ENCODE measurements around the gene SLC39A13.

Gene SLC39A13

GRCh38 chr11:47406896-47407745 lies 1.3 kb upstream of the SLC39A13 start:
- DNase-seq = no peak

DNA sequence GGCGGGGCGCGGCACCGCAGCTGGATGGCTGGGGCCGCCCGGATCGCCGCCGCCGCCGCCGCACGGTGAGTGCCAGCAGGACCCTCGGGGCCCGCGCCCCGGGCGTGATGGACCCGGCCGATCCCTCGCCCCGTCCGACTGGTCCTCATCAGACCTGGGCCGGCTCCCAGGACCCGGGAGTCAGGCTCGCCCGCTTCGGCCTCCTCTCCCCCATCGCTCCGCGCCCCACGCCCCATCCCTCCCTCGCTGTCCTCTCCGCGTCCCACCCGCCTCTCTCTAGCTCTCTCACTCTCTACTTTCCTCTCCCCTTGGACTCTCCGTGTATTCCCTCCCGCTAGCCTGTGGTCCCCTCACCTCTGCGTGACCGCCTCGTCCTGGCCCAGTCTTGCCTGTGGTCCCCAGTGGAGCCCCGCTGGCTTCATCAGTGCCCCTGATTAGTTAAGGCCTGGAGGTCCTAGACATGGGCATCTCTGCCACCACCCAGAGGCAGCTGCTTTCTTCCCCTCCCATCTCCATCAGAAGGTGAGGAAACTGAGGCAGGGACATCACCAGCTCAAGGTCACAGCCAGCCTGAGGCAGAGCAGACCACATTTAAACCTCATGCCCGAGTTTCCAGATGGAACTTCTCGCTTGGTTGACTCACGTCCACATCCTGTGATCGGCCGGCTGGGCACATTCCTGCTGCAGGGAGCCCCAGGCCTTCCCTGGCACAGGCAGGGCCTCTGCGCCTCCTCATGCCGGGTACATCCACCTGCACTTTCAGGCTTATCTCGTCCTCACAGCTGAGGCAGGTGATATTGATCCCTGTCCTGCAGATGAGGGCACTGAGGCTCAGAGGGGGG lies 429 bp downstream of the SLC39A13 start:
- DNase-seq = no peak

- DNase-seq = no peak
Measured at GRCh38 chr11:47409440-47410369, 1.3 kb downstream of the SLC39A13 start.

- DNase-seq = no peak
Measured at GRCh38 chr11:47410370-47411264, 2.2 kb downstream of the SLC39A13 start.

GRCh38 chr11:47411884-47412746 lies 3.7 kb downstream of the SLC39A13 start:
- DNase-seq = no peak

DNA sequence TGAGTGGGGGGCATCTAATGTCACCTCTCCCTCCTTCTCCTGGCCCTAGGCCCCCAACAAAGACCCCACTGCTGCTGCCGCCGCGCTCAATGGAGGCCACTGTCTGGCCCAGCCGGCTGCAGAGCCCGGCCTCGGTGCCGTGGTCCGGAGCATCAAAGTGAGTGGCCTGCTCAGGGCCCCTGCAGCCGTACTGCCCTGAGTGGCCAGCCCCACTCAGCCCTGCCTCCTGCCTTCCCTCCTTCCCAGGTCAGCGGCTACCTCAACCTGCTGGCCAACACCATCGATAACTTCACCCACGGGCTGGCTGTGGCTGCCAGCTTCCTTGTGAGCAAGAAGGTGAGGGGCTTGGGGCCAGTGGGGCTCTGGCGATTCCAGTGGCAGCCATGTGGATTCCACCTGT lies 5.0 kb downstream of the SLC39A13 start:
- DNase-seq = no peak

GRCh38 chr11:47413908-47414684 lies 5.7 kb downstream of the SLC39A13 start:
- no peak for DNase-seq

- DNase-seq = no peak
Measured at GRCh38 chr11:47414685-47415070, 6.3 kb downstream of the SLC39A13 start.

- DNase-seq = no peak
Measured at GRCh38 chr11:47415091-47415854, 6.9 kb downstream of the SLC39A13 start.

DNA sequence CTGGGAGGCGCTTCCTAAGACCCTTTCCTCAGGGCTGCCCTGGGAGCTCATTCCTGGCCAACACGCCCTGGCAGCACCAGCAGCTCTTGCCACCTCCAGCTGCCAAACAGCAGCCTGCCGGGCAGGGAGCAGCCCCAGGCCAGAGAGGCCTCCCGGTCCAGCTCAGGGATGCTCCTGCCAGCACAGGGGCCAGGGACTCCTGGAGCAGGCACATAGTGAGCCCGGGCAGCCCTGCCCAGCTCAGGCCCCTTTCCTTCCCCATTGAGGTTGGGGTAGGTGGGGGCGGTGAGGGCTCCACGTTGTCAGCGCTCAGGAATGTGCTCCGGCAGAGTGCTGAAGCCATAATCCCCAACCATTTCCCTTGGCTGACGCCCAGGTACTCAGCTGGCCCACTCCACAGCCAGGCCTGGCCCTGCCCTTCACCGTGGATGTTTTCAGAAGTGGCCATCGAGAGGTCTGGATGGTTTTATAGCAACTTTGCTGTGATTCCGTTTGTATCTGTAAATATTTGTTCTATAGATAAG lies 7.6 kb downstream of the SLC39A13 start:
- no peak for DNase-seq

DNA sequence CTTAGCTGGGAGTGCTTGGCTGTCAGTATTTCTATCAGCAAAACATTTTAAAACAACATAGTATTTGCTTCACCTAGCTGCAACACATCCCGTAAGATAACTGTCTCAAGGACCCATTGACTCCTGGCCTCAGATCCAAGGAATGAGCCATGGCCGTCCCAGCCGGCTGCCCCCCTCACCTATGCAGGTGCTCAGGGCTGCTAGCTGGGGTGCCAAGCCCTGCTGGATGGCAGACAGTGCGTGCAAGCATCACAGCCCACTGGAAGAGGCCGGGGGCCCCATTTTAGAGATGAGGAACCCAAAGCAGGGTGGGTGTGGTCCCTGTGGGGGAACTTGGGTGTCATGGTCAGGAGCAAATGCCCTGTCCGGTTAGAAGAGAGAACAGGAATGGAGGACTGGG lies 9.3 kb downstream of the SLC39A13 start:
- DNase-seq = no peak

DNA sequence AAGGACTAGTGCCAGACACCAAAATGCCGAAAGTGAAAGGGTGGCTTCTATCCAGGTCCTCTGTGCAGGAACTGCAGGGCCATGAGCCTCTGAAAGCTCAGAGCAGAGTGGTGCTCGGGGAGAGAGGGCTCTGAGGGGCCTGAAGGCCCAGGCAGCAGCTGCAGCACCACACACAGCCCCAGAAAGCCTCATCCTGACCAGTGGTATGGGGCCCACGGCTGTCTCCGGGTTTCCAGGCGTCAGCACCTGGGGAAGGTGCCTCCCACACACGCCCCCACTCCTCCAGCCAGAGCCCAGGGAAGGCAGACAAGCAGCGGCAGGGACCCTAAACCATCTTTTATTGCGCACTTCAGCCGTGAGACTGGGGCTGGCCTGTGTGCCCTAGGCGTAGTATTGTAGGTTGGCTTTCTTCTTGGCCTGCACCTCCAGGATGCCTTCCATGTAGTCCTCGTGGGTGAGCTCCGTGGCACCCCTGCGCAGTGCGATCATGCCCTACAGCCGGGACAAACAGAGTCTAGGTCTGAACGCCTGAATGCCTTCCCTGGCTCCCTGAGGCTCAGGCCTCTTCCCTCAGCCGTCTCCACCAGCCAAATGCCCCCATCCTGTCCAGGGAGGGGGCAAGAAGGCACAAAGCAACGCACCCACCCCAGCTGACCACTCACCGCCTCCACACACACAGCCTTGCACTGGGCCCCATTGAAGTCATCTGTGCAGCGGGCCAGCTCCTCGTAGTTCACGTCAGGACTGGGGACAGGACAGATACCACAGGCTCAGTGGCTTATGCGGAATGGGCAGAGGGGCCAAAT lies 10.3 kb downstream of the SLC39A13 start:
- DNase-seq = no peak

- no peak for DNase-seq
Measured at GRCh38 chr11:47425611-47426010, 17.2 kb downstream of the SLC39A13 start.

DNA sequence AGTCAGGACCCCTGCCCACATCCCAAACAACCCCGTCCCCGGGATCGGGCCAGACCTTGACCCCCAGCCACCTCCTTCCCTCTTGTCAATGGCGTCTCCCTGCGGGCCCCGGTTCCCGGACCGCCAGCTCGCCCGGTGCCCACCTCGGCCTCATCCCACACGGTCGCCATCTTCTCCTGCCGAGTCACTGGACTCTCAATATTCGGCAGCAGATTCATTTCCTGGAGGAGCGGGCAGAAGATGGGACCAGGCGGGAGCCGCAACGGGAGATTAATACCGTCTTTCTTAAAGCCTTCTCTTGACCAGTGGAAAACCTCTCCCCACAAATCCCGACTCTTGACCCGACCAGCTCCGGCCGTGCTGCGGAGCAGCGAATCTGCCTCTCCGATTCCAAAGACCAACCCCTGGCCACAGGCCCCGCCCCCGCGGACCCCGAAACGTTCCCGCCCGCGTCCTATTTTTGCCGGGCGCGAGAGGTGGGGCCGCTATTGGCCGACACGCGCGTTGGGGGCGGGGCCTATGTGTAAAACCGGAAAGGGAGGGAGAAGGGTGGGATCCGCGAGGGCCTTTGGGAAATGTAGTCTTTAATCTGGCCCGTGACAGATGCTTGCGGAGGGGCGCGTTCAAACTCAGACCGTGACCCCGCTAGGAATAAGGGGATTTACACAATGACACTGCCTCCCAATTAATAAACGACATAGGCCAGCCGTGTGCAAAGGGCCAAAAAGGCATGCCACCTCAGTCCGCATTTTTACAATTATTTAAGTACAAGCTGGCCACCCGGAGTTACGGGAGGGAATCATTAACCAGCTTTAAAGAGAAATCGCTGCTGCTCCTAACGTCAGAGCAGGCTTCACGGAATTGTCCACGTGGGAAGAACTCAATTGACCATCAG lies 17.9 kb downstream of the SLC39A13 start, which contains the start of gene PSMC3:
TSS of gene PSMC3 (minus strand) at position 378 of the 895 bp plus-strand sequence. CDS start at position 218, 160 bp downstream.
- peak; percentile 70 for DNase-seq

DNA sequence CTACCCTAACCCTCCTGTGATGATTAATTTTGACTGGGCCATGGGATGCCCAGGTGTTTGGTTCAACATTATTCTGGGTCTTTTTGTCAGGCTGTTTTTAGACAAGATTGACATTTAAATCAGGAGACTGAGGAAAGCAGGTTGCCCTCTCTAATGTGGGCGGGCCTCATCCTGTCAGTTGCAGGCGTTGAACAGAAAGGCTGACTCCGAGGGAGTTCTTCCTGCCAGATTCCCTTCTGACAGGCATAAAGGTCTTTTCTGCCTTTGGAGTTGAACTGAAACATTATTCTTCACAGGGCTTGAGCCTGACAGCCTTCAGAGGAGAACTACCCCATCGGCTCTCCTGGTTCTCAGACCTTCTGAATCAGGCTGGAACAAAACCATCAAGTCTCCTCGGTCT lies 22.1 kb downstream of the SLC39A13 start:
- DNase-seq = no peak

DNA sequence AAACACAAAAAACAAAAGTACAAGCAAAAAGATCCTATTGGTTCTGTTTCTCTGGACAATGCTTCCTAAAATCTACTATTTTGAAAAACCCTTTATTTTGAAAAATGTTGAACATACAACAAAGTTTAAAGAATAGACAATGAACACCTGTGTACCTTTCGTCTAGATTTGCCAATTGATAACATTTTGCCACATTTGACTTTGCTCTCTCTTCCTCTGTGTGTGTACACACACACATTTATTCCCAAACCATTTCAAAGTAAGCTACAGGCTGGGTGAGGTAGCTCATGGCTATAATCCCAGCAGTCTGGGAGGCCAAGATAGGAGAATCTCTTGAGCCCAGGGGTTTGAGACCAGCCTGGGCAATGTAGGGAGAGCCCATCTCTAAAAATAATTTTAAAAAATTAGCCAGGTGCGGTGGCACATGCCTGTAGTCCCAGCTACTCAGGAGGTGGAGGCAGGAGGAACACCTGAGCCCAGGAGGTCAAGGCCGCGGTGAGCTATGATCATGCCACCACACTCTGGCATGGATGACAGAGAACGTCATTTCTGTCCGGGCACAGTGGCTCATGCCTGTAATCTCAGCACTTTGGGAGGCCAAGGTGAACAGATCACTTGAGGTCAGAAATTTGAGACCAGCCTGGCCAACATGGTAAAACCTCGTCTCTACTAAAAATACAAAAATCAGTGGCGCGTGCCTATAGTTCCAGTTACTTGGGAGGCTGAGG lies 23.1 kb downstream of the SLC39A13 start:
- DNase-seq = no peak

Data from NCI-H1436 treated with DMSO at 0.1 percent for 48 hours (cell line).